Activated T-helper 1 cell treated with anti-CD3 and anti-CD28 coated beads, Interleukin-12 subunit alpha, Interleukin-12 subunit beta, Interleukin-2, Interleukin-4 antibody, amounts not matched to agents 30 ng/mL and 10 ng/mL and 1 ng/mL, durations not matched to agents 14 hours and 24 hours and 36 hours (primary cell): ENCODE data around the gene USP40. TPM values are rescaled to one million over a fixed set of nuclear protein-coding genes. Genes with fewer than 3 reads are reported as not detected.

Experiments
- DNase-seq: peaks from one replicate; pipeline ENCODE4 v3.0.0; 2021; ENCODE audit warnings: low spot score
- H3K27ac Mint-ChIP-seq: one replicate; pipeline ENCODE4 v1.8.0; 2021; ENCODE audit warnings: mild to moderate bottlenecking, mixed read lengths
- H3K27me3 Mint-ChIP-seq: one replicate; pipeline ENCODE4 v1.8.0; 2022; ENCODE audit warnings: mild to moderate bottlenecking, moderate library complexity, mixed read lengths; ENCODE audit not compliant: insufficient read depth
- H3K36me3 Mint-ChIP-seq: one replicate; pipeline ENCODE4 v1.8.0; 2021; ENCODE audit warnings: low read depth, mixed read lengths
- H3K4me1 Mint-ChIP-seq: one replicate; pipeline ENCODE4 v1.8.0; 2021; ENCODE audit warnings: low read depth, mixed read lengths
- H3K4me3 Mint-ChIP-seq: one replicate; pipeline ENCODE4 v1.8.0; 2021; ENCODE audit warnings: mild to moderate bottlenecking, moderate library complexity, mixed read lengths
- H3K9me3 Mint-ChIP-seq: one replicate; pipeline ENCODE4 v1.8.0; 2021; ENCODE audit warnings: mixed read lengths
- intact Hi-C: fragments of 100-400 bp; cut with micrococcal nuclease; formaldehyde crosslinking; loops from one replicate; pipeline ENCODE4 v1.15.1; 2024
- total RNA-seq: library from RNA; stranded (reverse); gene quantifications from 2 replicates; pipeline ENCODE4 v1.2.3, GENCODE V29; 2022

The USP40 gene
- total RNA-seq, 1 donor from 2014 or later = 10.1 TPM

GRCh38 chr2:233455006-233455405 lies 111.6 kb downstream of the USP40 start:
- Mint-ChIP-seq H3K4me3 (no peak overlapping the region), H3K4me1 (no peaks in the 10 kb centered on the region), H3K27ac (no peak overlapping the region), H3K36me3 (peaks cover 28% of the 10 kb centered on the region), H3K27me3 (no peaks in the 10 kb centered on the region), H3K9me3 (no peaks in the 10 kb centered on the region)
- intact Hi-C loops = no loop called here
- DNase-seq = no peak

GRCh38 chr2:233453916-233454315 lies 112.7 kb downstream of the USP40 start:
- H3K27me3 Mint-ChIP-seq = no peaks in the 10 kb centered on the region
- no peaks in the 10 kb centered on the region for H3K4me1 Mint-ChIP-seq
- DNase-seq = no peak
- intact Hi-C loops = no loop called here
- no peak overlapping the region for H3K4me3 Mint-ChIP-seq
- H3K27ac Mint-ChIP-seq = no peak overlapping the region
- H3K36me3 Mint-ChIP-seq = peaks cover 32% of the 10 kb centered on the region
- H3K9me3 Mint-ChIP-seq = no peaks in the 10 kb centered on the region

GRCh38 chr2:233453111-233453915 lies 113.3 kb downstream of the USP40 start:
- Mint-ChIP-seq H3K4me3 (no peak overlapping the region), H3K9me3 (no peaks in the 10 kb centered on the region), H3K4me1 (peaks cover 1% of the 10 kb centered on the region), H3K36me3 (peaks cover 31% of the 10 kb centered on the region), H3K27ac (no peak overlapping the region), H3K27me3 (no peaks in the 10 kb centered on the region)
- no peak for DNase-seq
- intact Hi-C loops = no loop called here

- no peak overlapping the region for H3K27ac Mint-ChIP-seq
- intact Hi-C loops = no loop called here
- H3K27me3 Mint-ChIP-seq = no peaks in the 10 kb centered on the region
- DNase-seq = no peak
- H3K4me1 Mint-ChIP-seq = peaks cover 5% of the 10 kb centered on the region
- no peak overlapping the region for H3K4me3 Mint-ChIP-seq
- peaks cover 31% of the 10 kb centered on the region for H3K36me3 Mint-ChIP-seq
- H3K9me3 Mint-ChIP-seq = no peaks in the 10 kb centered on the region
Observed at GRCh38 chr2:233451950-233452349, 114.6 kb downstream of the USP40 start.

GRCh38 chr2:233450864-233451575 lies 115.6 kb downstream of the USP40 start:
- Mint-ChIP-seq H3K9me3 (no peaks in the 10 kb centered on the region), H3K27me3 (no peaks in the 10 kb centered on the region), H3K4me3 (no peak overlapping the region), H3K36me3 (peaks cover 34% of the 10 kb centered on the region), H3K27ac (no peak overlapping the region), H3K4me1 (peaks cover 5% of the 10 kb centered on the region)
- intact Hi-C loops = no loop called here
- no peak for DNase-seq

GRCh38 chr2:233449921-233450863 lies 116.4 kb downstream of the USP40 start:
- intact Hi-C loops = no loop called here
- no peak overlapping the region for H3K27ac Mint-ChIP-seq
- H3K27me3 Mint-ChIP-seq = no peaks in the 10 kb centered on the region
- peaks cover 5% of the 10 kb centered on the region for H3K4me1 Mint-ChIP-seq
- no peaks in the 10 kb centered on the region for H3K9me3 Mint-ChIP-seq
- H3K36me3 Mint-ChIP-seq = peaks cover 30% of the 10 kb centered on the region
- H3K4me3 Mint-ChIP-seq = no peak overlapping the region
- DNase-seq = no peak

- Mint-ChIP-seq H3K9me3 (no peaks in the 10 kb centered on the region), H3K36me3 (peaks cover 33% of the 10 kb centered on the region), H3K4me3 (no peak overlapping the region), H3K27me3 (no peaks in the 10 kb centered on the region), H3K27ac (no peak overlapping the region), H3K4me1 (peaks cover 5% of the 10 kb centered on the region)
- intact Hi-C loops = no loop called here
- DNase-seq = no peak
Observed at GRCh38 chr2:233449081-233449901, 117.3 kb downstream of the USP40 start.

- Mint-ChIP-seq H3K27ac (no peak overlapping the region), H3K4me1 (peaks cover 10% of the 10 kb centered on the region), H3K27me3 (no peaks in the 10 kb centered on the region), H3K36me3 (peaks cover 28% of the 10 kb centered on the region), H3K4me3 (no peak overlapping the region), H3K9me3 (no peaks in the 10 kb centered on the region)
- DNase-seq = no peak
- intact Hi-C loops = no loop called here
Observed at GRCh38 chr2:233448575-233448974, 118.0 kb downstream of the USP40 start.

GRCh38 chr2:233448220-233448559 lies 118.4 kb downstream of the USP40 start:
- Mint-ChIP-seq H3K27me3 (no peaks in the 10 kb centered on the region), H3K9me3 (no peaks in the 10 kb centered on the region), H3K4me3 (no peak overlapping the region), H3K27ac (no peak overlapping the region), H3K36me3 (peaks cover 32% of the 10 kb centered on the region), H3K4me1 (peaks cover 14% of the 10 kb centered on the region)
- DNase-seq = no peak
- intact Hi-C loops = no loop called here

- H3K4me3 Mint-ChIP-seq = no peak overlapping the region
- H3K9me3 Mint-ChIP-seq = no peaks in the 10 kb centered on the region
- H3K27me3 Mint-ChIP-seq = no peaks in the 10 kb centered on the region
- peaks cover 34% of the 10 kb centered on the region for H3K36me3 Mint-ChIP-seq
- intact Hi-C loops = no loop called here
- no peak overlapping the region for H3K27ac Mint-ChIP-seq
- no peak for DNase-seq
- peaks cover 17% of the 10 kb centered on the region for H3K4me1 Mint-ChIP-seq
Observed at GRCh38 chr2:233447506-233448219, 118.9 kb downstream of the USP40 start.

- Mint-ChIP-seq H3K27ac (no peak overlapping the region), H3K4me1 (peaks cover 17% of the 10 kb centered on the region), H3K36me3 (peaks cover 29% of the 10 kb centered on the region), H3K4me3 (no peak overlapping the region), H3K27me3 (no peaks in the 10 kb centered on the region), H3K9me3 (no peaks in the 10 kb centered on the region)
- intact Hi-C loops = no loop called here
- no peak for DNase-seq
Observed at GRCh38 chr2:233446606-233447305, 119.8 kb downstream of the USP40 start.
